CD4-positive, alpha-beta T cell treated with Interleukin-6 at 100 ng/mL for 8 hours (primary cell): ENCODE results near the gene ABCA10.

Source experiments
- DNase-seq: peaks from one replicate; pipeline ENCODE4 v3.0.0-alpha.2; 2020; ENCODE audit warnings: mixed read lengths, low spot score

Gene ABCA10

GRCh38 chr17:69103557-69104233 lies 124.9 kb downstream of the ABCA10 start:
- no peak for DNase-seq

- no peak for DNase-seq
Measured at GRCh38 chr17:69098625-69099024, 130.0 kb downstream of the ABCA10 start.
